ENCODE results near the gene KIFBP.

DNA sequence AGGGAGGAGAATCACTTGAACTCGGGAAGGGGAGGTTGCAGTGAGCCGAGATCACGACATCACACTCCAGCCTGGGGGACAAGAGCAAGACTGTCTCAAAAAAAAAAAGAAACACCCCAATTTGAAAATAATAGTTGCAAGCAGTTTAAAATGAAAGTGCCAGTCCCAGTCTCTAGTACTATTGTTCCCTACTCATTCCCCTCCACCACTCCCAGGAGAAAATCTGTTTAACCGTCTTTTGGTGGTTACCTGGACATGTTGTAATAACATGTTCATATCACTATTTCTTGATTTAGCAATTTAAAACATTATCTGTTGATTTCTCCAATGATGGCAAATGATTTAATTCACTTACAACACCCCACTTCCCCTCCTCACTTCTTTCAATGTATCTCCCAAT is 44.7 kb downstream of the KIFBP start:
- TF ChIP-seq RAD21 (IDR thresholded peaks at IDR 0.05; ENCODE audit: low read depth) (no peak), CEBPB (IDR thresholded peaks at IDR 0.05) (no peak), CREB1 (IDR thresholded peaks at IDR 0.05; ENCODE audit: low read depth) (no peak), NFIC (IDR thresholded peaks at IDR 0.05) (no peak), EP300 (IDR thresholded peaks at IDR 0.05; ENCODE audit: borderline replicate concordance) (no peak), FOXM1 (IDR thresholded peaks at IDR 0.05; ENCODE audit: borderline replicate concordance, low read depth) (no peak), TCF12 (IDR thresholded peaks at IDR 0.05; ENCODE audit: low read depth) (no peak), ZBTB7A (IDR thresholded peaks at IDR 0.05; ENCODE audit: low read depth) (no peak), TAF1 (IDR thresholded peaks at IDR 0.05; ENCODE audit: low read depth) (no peak), YY1 (IDR thresholded peaks at IDR 0.05; ENCODE audit: low read depth) (no peak)
- TF ChIP-seq, protein P1, sequence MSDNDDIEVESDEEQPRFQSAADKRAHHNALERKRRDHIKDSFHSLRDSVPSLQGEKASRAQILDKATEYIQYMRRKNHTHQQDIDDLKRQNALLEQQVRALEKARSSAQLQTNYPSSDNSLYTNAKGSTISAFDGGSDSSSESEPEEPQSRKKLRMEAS (IDR thresholded peaks at IDR 0.05): no peak
